Activated B cell treated with CpG ODN at 0.5 μM for 24 hours (primary cell): ENCODE results near the gene ATAD3A. TPM values are rescaled to one million over a fixed set of nuclear protein-coding genes. Genes with fewer than 3 reads are reported as not detected.

ENCODE experiments used
- ATAC-seq: fragments of 200-7000 bp; cut with Tn5 transposase; one replicate; pipeline ENCODE4 v1.10.0; 2021; ENCODE audit warnings: low read depth, mild to moderate bottlenecking, moderate library complexity
- CTCF ChIA-PET: fragments of 350-600 bp; sonication (Branson Sonifier 250); formaldehyde crosslinking; loops from one replicate; lab custom pipeline; 2021; ENCODE audit warnings: antibody characterized with exemption; lab: Charles Lee
- POLR2A ChIA-PET: fragments of 350-600 bp; sonication (Branson Sonifier 250); formaldehyde crosslinking; loops from one replicate; lab custom pipeline; 2021; ENCODE audit warnings: antibody characterized with exemption; lab: Charles Lee
- DNase-seq: peaks from one replicate; pipeline ENCODE4 v3.0.0; 2022
- H3K27ac Mint-ChIP-seq: one replicate; pipeline ENCODE4 v1.8.0; 2020; ENCODE audit warnings: mixed read lengths
- H3K27me3 Mint-ChIP-seq: one replicate; pipeline ENCODE4 v1.8.0; 2021; ENCODE audit warnings: mixed read lengths
- H3K36me3 Mint-ChIP-seq: one replicate; pipeline ENCODE4 v1.8.0; 2021; ENCODE audit warnings: low read depth, mixed read lengths
- H3K4me1 Mint-ChIP-seq: one replicate; pipeline ENCODE4 v1.8.0; 2021; ENCODE audit warnings: mixed read lengths
- H3K4me3 Mint-ChIP-seq: one replicate; pipeline ENCODE4 v1.8.0; 2020; ENCODE audit warnings: mild to moderate bottlenecking, mixed read lengths
- H3K9me3 Mint-ChIP-seq: one replicate; pipeline ENCODE4 v1.8.0; 2020; ENCODE audit warnings: mixed read lengths
- CTCF ChIP-seq: fragments of 200-600 bp; IDR thresholded peaks from one replicate; pipeline ENCODE4 v1.8.0; 2022; ENCODE audit warnings: antibody characterized with exemption, mild to moderate bottlenecking
- intact Hi-C: fragments of 100-400 bp; cut with micrococcal nuclease; formaldehyde crosslinking; loops from one replicate; pipeline ENCODE4 v1.15.1; 2024
- total RNA-seq: library from RNA; stranded (reverse); gene quantifications from 2 replicates; pipeline ENCODE4 v1.2.3, GENCODE V29; 2022

Gene ATAD3A
- total RNA-seq, 1 donor from 2014 or later: 32.4 TPM

- Mint-ChIP-seq H3K36me3 (peaks cover 65% of the 10 kb centered on the region), H3K27ac (no peak overlapping the region), H3K4me3 (no peak overlapping the region), H3K4me1 (peaks cover 13% of the 10 kb centered on the region), H3K9me3 (no peaks in the 10 kb centered on the region), H3K27me3 (no peaks in the 10 kb centered on the region)
- POLR2A ChIA-PET: no interaction called here
- no peak for DNase-seq
- intact Hi-C loops: no loop called here
- no peak for ATAC-seq
- TF ChIP-seq CTCF: no peak
- CTCF ChIA-PET: no interaction called here
These were observed 51.7 kb downstream of the ATAD3A start for GRCh38 chr1:1563688-1564087.

- no peak for DNase-seq
- ChIA-PET CTCF (no interaction called here), POLR2A (no interaction called here)
- H3K4me1 Mint-ChIP-seq: peaks cover 16% of the 10 kb centered on the region
- no peaks in the 10 kb centered on the region for H3K9me3 Mint-ChIP-seq
- H3K4me3 Mint-ChIP-seq: no peak overlapping the region
- intact Hi-C loops: no loop called here
- no peaks in the 10 kb centered on the region for H3K27me3 Mint-ChIP-seq
- H3K36me3 Mint-ChIP-seq: peaks cover 66% of the 10 kb centered on the region
- no peak for ATAC-seq
- H3K27ac Mint-ChIP-seq: no peak overlapping the region
- no peak for TF ChIP-seq CTCF
These were observed 52.3 kb downstream of the ATAD3A start for GRCh38 chr1:1564268-1564667.

GRCh38 chr1:1565340-1565739 is 53.4 kb downstream of the ATAD3A start:
- Mint-ChIP-seq H3K9me3 (no peaks in the 10 kb centered on the region), H3K4me1 (peaks cover 25% of the 10 kb centered on the region), H3K27me3 (no peaks in the 10 kb centered on the region), H3K27ac (no peak overlapping the region), H3K4me3 (no peak overlapping the region), H3K36me3 (peaks cover 74% of the 10 kb centered on the region)
- CTCF ChIA-PET: no interaction called here
- ATAC-seq (no peak), DNase-seq (no peak)
- no peak for TF ChIP-seq CTCF
- intact Hi-C loops: no loop called here
- POLR2A ChIA-PET: no interaction called here

GRCh38 chr1:1567152-1567875 is 55.4 kb downstream of the ATAD3A start:
- ChIA-PET POLR2A (no interaction called here), CTCF (no interaction called here)
- H3K9me3 Mint-ChIP-seq: no peaks in the 10 kb centered on the region
- intact Hi-C loops: no loop called here
- no peaks in the 10 kb centered on the region for H3K27me3 Mint-ChIP-seq
- H3K36me3 Mint-ChIP-seq: peaks cover 69% of the 10 kb centered on the region
- H3K4me1 Mint-ChIP-seq: peaks cover 32% of the 10 kb centered on the region
- ATAC-seq: no peak
- no peak for DNase-seq
- no peak overlapping the region for H3K4me3 Mint-ChIP-seq
- TF ChIP-seq CTCF: no peak
- no peak overlapping the region for H3K27ac Mint-ChIP-seq

- Mint-ChIP-seq H3K4me1 (peaks cover 37% of the 10 kb centered on the region), H3K27ac (no peak overlapping the region), H3K36me3 (peaks cover 63% of the 10 kb centered on the region), H3K4me3 (no peak overlapping the region), H3K27me3 (no peaks in the 10 kb centered on the region), H3K9me3 (no peaks in the 10 kb centered on the region)
- DNase-seq (no peak), ATAC-seq (no peak)
- POLR2A ChIA-PET: no interaction called here
- CTCF ChIA-PET: no interaction called here
- intact Hi-C loops: no loop called here
- TF ChIP-seq CTCF: no peak
These were observed 55.9 kb downstream of the ATAD3A start for GRCh38 chr1:1567891-1568291.
